Tibial artery (tissue), 4 donors: ENCODE measurements around the gene KCNT1.

Source experiments
- DNase-seq, 2 donors: peaks; one replicate each; pipeline ENCODE4 v3.0.0-alpha.2; 2019
- H3K27ac ChIP-seq, 2 donors: fragments of 200-600 bp; sonication (generic) in 1 of 2; 1 replicate in 1 of 2; 2 replicates in 1 of 2; pipeline ENCODE4 v1.5.1; 2018 to 2019; ENCODE audit warnings: mild to moderate bottlenecking in 1 of 2
- H3K27me3 ChIP-seq, 2 donors: fragments of 200-600 bp; sonication (generic) in 1 of 2; one replicate each; pipeline versions ENCODE4 v1.5.1 to v1.6.0; 2016 to 2019
- H3K36me3 ChIP-seq, 3 donors: fragments of 200-600 bp; sonication (generic) in 2 of 3; one replicate each; pipeline ENCODE4 v1.5.1; 2016 to 2019; ENCODE audit warnings: mild to moderate bottlenecking in 2 of 3
- H3K4me1 ChIP-seq, 4 donors: fragments of 200-600 bp; sonication (generic) in 2 of 4; 1 replicate in 3 of 4; 2 replicates in 1 of 4; pipeline ENCODE4 v1.5.1; 2016 to 2019
- H3K4me3 ChIP-seq, 2 donors: fragments of 200-600 bp; sonication (generic) in 1 of 2; 1 replicate in 1 of 2; 2 replicates in 1 of 2; pipeline ENCODE4 v1.5.1; 2018 to 2019; ENCODE audit warnings: mild to moderate bottlenecking in 2 of 2
- H3K9me3 ChIP-seq, 3 donors: fragments of 200-600 bp; sonication (generic) in 1 of 3; one replicate each; pipeline ENCODE4 v1.5.1; 2016 to 2019
- intact Hi-C: fragments of 100-400 bp; cut with DNase I; formaldehyde crosslinking; loops from one replicate; pipeline ENCODE4 v1.15.0; 2023; ENCODE audit warnings: low total_unique reads
- TF ChIP-seq, protein P1 (sequence below), 2 experiments: fragments of 200-600 bp in 1 of 2; fragments of 450-650 bp in 1 of 2; IDR thresholded peaks; one replicate each; pipeline ENCODE4 v1.5.1; 2017 to 2019; ENCODE audit warnings: antibody characterized with exemption in 2 of 2, mild to moderate bottlenecking in 1 of 2, moderate library complexity in 1 of 2

Gene KCNT1

DNA sequence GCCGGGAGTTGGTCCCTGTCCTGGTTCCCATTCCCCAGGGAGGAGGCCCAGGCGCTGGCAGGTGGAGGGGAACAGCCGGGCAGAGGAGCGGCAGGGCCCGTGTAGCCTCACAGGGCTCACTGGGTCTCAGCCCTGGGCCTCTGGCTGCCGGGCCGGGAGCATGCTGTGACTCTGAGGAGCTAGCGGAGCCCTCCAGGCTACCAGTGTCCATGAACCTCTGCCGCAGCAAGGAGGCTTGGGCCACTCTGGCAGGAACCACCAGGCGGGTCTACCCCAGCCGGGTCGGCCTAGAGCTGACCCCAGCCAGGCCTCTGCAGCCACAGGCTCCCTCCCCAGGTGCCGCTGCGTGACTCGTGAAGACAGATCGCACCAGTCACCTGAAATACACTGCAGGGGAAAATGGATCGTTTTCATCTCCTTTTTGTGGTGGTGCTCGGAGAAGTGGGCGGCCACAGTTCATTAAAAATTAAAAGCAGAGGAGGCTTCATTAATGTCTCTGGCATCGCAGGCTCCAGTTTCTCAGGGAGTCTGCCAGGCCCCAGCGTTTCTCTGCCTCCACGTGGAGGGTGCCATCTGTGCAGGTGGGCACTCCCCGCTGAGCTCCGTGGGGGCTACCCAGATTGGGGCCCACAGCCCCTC is 43.8 kb downstream of the KCNT1 start:
- Histone ChIP-seq H3K9me3 (no peaks in the 10 kb centered on the region), H3K4me3 (no peak overlapping the region), H3K36me3 (no peaks in the 10 kb centered on the region), H3K27ac (no peak overlapping the region), H3K4me1 (no peaks in the 10 kb centered on the region), H3K27me3 (peaks cover 0 to 77% of the 10 kb centered on the region in 2 donors)
- no peak for DNase-seq
- intact Hi-C loops, result no loop called here
- TF ChIP-seq, protein P1, sequence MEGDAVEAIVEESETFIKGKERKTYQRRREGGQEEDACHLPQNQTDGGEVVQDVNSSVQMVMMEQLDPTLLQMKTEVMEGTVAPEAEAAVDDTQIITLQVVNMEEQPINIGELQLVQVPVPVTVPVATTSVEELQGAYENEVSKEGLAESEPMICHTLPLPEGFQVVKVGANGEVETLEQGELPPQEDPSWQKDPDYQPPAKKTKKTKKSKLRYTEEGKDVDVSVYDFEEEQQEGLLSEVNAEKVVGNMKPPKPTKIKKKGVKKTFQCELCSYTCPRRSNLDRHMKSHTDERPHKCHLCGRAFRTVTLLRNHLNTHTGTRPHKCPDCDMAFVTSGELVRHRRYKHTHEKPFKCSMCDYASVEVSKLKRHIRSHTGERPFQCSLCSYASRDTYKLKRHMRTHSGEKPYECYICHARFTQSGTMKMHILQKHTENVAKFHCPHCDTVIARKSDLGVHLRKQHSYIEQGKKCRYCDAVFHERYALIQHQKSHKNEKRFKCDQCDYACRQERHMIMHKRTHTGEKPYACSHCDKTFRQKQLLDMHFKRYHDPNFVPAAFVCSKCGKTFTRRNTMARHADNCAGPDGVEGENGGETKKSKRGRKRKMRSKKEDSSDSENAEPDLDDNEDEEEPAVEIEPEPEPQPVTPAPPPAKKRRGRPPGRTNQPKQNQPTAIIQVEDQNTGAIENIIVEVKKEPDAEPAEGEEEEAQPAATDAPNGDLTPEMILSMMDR (IDR thresholded peaks at IDR 0.05), result no peak

DNA sequence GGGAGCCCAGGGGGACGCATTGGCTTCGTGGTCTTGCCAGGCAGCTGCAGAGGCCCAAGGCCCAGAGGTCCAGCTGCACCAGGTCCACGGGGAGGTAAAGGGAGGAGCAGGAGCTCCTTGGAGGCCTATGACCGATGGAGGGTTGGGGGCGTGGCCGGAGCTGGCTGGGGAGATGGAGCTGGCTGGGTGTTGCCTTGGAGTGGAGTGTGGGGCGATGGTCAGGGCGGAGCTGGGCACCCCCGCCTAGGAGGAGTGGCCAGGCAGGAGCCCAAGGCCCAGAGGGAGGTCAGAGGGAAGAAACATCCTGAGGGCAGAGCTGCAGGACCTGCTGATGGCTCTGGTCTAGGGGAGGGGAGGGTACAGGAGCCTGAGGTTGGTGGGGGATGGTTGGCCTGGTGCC is 44.6 kb downstream of the KCNT1 start:
- no peak overlapping the region for H3K27ac ChIP-seq
- H3K4me1 ChIP-seq, result no peaks in the 10 kb centered on the region
- no peaks in the 10 kb centered on the region for H3K36me3 ChIP-seq
- no peak overlapping the region for H3K4me3 ChIP-seq
- peaks cover 0 to 69% of the 10 kb centered on the region in 2 donors for H3K27me3 ChIP-seq
- intact Hi-C loops, result no loop called here
- TF ChIP-seq, protein P1 (IDR thresholded peaks at IDR 0.05), result no peak
- no peaks in the 10 kb centered on the region for H3K9me3 ChIP-seq
- no peak for DNase-seq

DNA sequence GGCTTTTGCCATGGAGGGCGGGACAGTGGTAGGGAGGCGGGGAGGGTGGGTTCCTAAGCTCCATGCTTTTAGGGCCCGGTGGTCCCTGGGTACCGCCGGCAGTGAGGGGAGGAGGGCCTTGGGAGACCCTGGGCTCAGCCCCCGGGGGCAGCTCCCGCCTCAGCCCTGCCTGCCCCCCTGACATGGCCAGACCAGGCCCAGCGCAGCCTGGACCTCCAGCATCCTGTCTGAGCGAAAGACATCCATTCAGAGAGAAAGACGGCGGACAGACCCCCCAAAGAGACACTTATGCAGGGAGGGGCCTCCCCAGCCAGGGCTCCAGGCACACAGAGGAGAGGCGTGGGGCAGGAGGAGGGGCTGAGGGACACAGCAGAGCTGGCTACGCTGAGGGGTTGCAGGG is 45.3 kb downstream of the KCNT1 start:
- no peaks in the 10 kb centered on the region for H3K36me3 ChIP-seq
- DNase-seq, result no peak
- H3K4me1 ChIP-seq, result no peaks in the 10 kb centered on the region
- H3K4me3 ChIP-seq, result no peak overlapping the region
- H3K27ac ChIP-seq, result no peak overlapping the region
- H3K9me3 ChIP-seq, result no peaks in the 10 kb centered on the region
- H3K27me3 ChIP-seq, result peaks cover 0 to 63% of the 10 kb centered on the region in 2 donors
- TF ChIP-seq, protein P1 (IDR thresholded peaks at IDR 0.05), result no peak
- intact Hi-C loops, result no loop called here

DNA sequence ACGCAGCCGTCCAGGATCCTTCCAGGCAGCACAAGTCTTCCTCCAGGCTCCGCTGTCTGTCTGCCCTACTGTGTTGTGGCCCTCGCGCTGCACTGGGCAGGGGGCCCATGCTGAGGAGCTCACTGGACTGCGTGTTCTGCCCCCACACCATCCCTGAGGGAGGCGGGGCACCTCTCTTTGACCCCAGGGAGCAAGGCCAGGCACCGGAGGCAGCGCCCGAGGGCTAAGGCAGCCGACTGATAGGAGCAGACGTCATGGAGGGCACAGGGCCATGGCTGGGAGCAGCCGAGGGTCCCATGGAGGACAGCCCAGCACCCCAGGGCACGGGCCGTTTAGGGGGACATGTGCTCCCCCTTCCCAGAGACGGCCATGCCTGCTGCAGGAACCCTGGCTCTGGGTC is 46.7 kb downstream of the KCNT1 start:
- Histone ChIP-seq H3K27me3 (peaks cover 0 to 61% of the 10 kb centered on the region in 2 donors), H3K36me3 (no peaks in the 10 kb centered on the region), H3K9me3 (no peaks in the 10 kb centered on the region), H3K4me1 (no peaks in the 10 kb centered on the region), H3K4me3 (no peak overlapping the region), H3K27ac (no peak overlapping the region)
- TF ChIP-seq, protein P1 (IDR thresholded peaks at IDR 0.05), result no peak
- DNase-seq, result no peak
- intact Hi-C loops, result no loop called here

DNA sequence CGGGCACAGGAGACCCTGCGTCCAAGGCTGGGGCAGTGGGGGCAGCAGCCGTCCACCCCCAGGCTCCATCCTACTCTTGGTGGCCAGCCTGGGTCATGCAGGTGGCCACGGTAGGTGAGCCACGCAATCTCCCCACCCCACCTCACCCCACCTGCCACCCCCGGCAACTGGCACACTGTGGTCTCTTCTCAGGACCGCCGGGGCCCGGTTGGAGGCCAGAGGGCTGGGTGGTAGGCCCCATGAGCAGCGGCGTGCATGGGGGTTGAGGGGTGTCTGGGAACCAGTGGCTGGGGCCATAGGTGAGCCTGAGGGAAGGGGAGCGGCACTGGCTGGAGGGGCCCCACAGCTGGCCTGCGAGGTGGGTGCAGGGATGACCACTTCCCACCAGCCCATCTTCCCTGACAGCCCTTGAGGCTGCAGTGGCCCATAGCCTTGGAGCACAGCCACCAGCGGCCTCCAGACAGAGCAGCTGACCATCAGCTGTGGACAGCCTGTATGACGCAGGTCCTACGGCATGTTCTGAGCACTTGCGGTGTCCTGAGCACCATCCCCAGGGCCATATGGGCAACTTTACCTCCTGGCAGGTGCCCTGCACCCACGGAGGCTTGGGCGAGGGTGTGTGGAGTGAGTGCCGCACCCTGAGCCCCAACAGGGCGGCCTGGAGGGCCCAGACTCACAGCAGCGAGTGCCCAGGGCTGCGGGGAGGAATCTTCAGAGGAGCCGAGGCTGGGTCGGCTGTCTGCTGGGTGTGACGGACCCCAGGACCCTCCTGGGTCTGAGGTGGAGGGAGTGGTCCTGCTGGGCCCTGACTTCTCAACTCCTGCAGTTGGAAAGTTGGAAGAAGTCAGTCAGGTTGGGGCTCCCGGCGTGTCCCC is 47.4 kb downstream of the KCNT1 start:
- TF ChIP-seq, protein P1 (IDR thresholded peaks at IDR 0.05), result no peak
- no peak overlapping the region for H3K4me3 ChIP-seq
- H3K27me3 ChIP-seq, result peaks cover 0 to 58% of the 10 kb centered on the region in 2 donors
- intact Hi-C loops, result no loop called here
- no peaks in the 10 kb centered on the region for H3K4me1 ChIP-seq
- H3K36me3 ChIP-seq, result no peaks in the 10 kb centered on the region
- DNase-seq, result no peak
- no peaks in the 10 kb centered on the region for H3K9me3 ChIP-seq
- no peak overlapping the region for H3K27ac ChIP-seq
